GM12878 (cell line): ENCODE results near the gene ARHGAP26. TPM values are rescaled to one million over a fixed set of nuclear protein-coding genes. Genes with fewer than 3 reads are reported as not detected.

Source experiments
- ATAC-seq: fragments of 200-7000 bp; cut with Tn5 transposase; 3 replicates; pipeline ENCODE4 v1.9.1; 2020; ENCODE audit warnings: mild to moderate bottlenecking, moderate library complexity
- BruUV-seq: library from RNA; stranded (reverse); fragments of 400-500 nt; replicated peaks from 2 replicates; lab custom pipeline; 2021; lab: Mats Ljungman, UMichigan
- CTCF ChIA-PET: fragments of 300-600 bp; sonication (Branson Sonifier 250); formaldehyde crosslinking; extraction: SDS; loops from one replicate; lab custom pipeline; 2021; ENCODE audit warnings: inconsistent platforms; lab: Yijun Ruan, JAX
- POLR2A ChIA-PET: fragments of 350-600 bp; formaldehyde crosslinking; extraction: SDS; loops from one replicate; lab custom pipeline; 2021; ENCODE audit warnings: inconsistent platforms; lab: Charles Lee
- RAD21 ChIA-PET: fragments of 300-600 bp; sonication (Branson Sonifier 250); formaldehyde crosslinking; loops from one replicate; lab custom pipeline; 2023; ENCODE audit warnings: antibody characterized with exemption; ENCODE audit not compliant: unreplicated experiment; lab: Charles Lee
- SMC1A ChIA-PET: fragments of 300-600 bp; sonication (Branson Sonifier 250); formaldehyde crosslinking; loops from one replicate; lab custom pipeline; 2023; ENCODE audit not compliant: unreplicated experiment, uncharacterized antibody; lab: Charles Lee
- DNase-seq: peaks from one replicate; pipeline ENCODE4 v3.0.0-alpha.2; 2011; ENCODE audit warnings: low read depth, low spot score
- FAIRE-seq: peaks from 3 replicates; lab custom pipeline; 2011; peaks lifted over from hg19 to GRCh38; lab: Jason Lieb, UNC
- H2AFZ ChIP-seq: 2 replicates; pipeline ENCODE4 v1.6.0; 2011; ENCODE audit warnings: low read depth, low read length, control low read depth; ENCODE audit not compliant: control insufficient read depth
- H3K27ac ChIP-seq: 2 replicates; pipeline ENCODE4 v1.5.1; 2011; ENCODE audit warnings: control low read depth; ENCODE audit not compliant: control insufficient read depth, insufficient read depth
- H3K27me3 ChIP-seq, 2 experiments: replicated peaks in 1 of 2; 2 replicates each; pipeline versions ENCODE4 v1.6.0 to v1.6.1; 2011; ENCODE audit warnings: low read length in 1 of 2; ENCODE audit not compliant: control insufficient read depth in 2 of 2, insufficient read depth in 2 of 2
- H3K36me3 ChIP-seq, 2 experiments: 2 replicates each; pipeline ENCODE4 v1.5.1; 2011; ENCODE audit warnings: low read length in 1 of 2; ENCODE audit not compliant: control insufficient read depth in 2 of 2, insufficient read depth in 2 of 2
- H3K4me1 ChIP-seq: 2 replicates; pipeline ENCODE4 v1.6.1; 2011; ENCODE audit warnings: mild to moderate bottlenecking, low read length, moderate library complexity, mixed read lengths; ENCODE audit not compliant: control insufficient read depth, insufficient read depth
- H3K4me2 ChIP-seq: 2 replicates; pipeline ENCODE4 v1.6.0; 2011; ENCODE audit warnings: control low read depth; ENCODE audit not compliant: control insufficient read depth, insufficient read depth
- H3K4me3 ChIP-seq: fragments of 200-600 bp; sonication (generic); 2 replicates; pipeline ENCODE4 v1.5.1; 2016
- H3K79me2 ChIP-seq: 2 replicates; pipeline ENCODE4 v1.6.0; 2011; ENCODE audit warnings: low read length; ENCODE audit not compliant: control insufficient read depth, insufficient read depth
- H3K9ac ChIP-seq: 2 replicates; pipeline ENCODE4 v1.8.0; 2011; ENCODE audit warnings: low read length, control low read depth, mixed read lengths; ENCODE audit not compliant: control insufficient read depth, insufficient read depth
- H3K9me3 ChIP-seq: replicated peaks from 3 replicates; pipeline ENCODE4 v1.5.1; 2011; ENCODE audit warnings: mild to moderate bottlenecking, low read length; ENCODE audit not compliant: control insufficient read depth, insufficient read depth
- H4K20me1 ChIP-seq: 2 replicates; pipeline ENCODE4 v1.6.0; 2011; ENCODE audit not compliant: control insufficient read depth, insufficient read depth
- ATF7 ChIP-seq: fragments of 450-650 bp; IDR thresholded peaks from 2 replicates; pipeline ENCODE4 v1.6.1; 2016; ENCODE audit warnings: low read depth, mild to moderate bottlenecking
- BMI1 ChIP-seq: fragments of 450-650 bp; IDR thresholded peaks from 2 replicates; pipeline ENCODE4 v1.6.1; 2016; ENCODE audit warnings: mild to moderate bottlenecking, moderate library complexity, borderline replicate concordance
- EGR1 ChIP-seq, 2 experiments: IDR thresholded peaks; 1 replicate in 1 of 2; 2 replicates in 1 of 2; pipeline ENCODE4 v1.6.1; 2011 to 2012; ENCODE audit warnings: low read depth in 2 of 2, low read length in 2 of 2, borderline replicate concordance in 1 of 2, mild to moderate bottlenecking in 1 of 2, moderate library complexity in 1 of 2
- FOXK2 ChIP-seq: fragments of 450-650 bp; IDR thresholded peaks from 2 replicates; pipeline ENCODE4 v1.6.1; 2017; ENCODE audit warnings: mild to moderate bottlenecking, moderate library complexity
- FOXM1 ChIP-seq: IDR thresholded peaks from 2 replicates; pipeline ENCODE4 v1.6.1; 2012; ENCODE audit warnings: low read depth, mild to moderate bottlenecking, inconsistent platforms, low read length, moderate library complexity
- IRF5 ChIP-seq: fragments of 450-650 bp; IDR thresholded peaks from 2 replicates; pipeline ENCODE4 v1.6.1; 2017; ENCODE audit warnings: borderline replicate concordance
- NR2C1 ChIP-seq: fragments of 450-650 bp; IDR thresholded peaks from 2 replicates; pipeline ENCODE4 v1.6.1; 2017; ENCODE audit warnings: antibody characterized with exemption, mild to moderate bottlenecking, moderate library complexity
- PML ChIP-seq: IDR thresholded peaks from 2 replicates; pipeline ENCODE4 v1.6.1; 2012; ENCODE audit warnings: low read length, inconsistent platforms
- RCOR1 ChIP-seq: conservative IDR thresholded peaks from 2 replicates; pipeline ENCODE4 v1.6.1; 2012; ENCODE audit warnings: low read depth, low read length, improper control_type of control experiment
- TBL1XR1 ChIP-seq: IDR thresholded peaks from 2 replicates; pipeline ENCODE4 v1.6.1; 2012; ENCODE audit warnings: low read depth, low read length, improper control_type of control experiment
- USF2 ChIP-seq: IDR thresholded peaks from 2 replicates; pipeline ENCODE4 v1.6.1; 2011; ENCODE audit warnings: low read depth, low read length, improper control_type of control experiment, borderline replicate concordance
- YBX1 ChIP-seq: fragments of 450-650 bp; IDR thresholded peaks from 2 replicates; pipeline ENCODE4 v1.6.1; 2016; ENCODE audit warnings: antibody characterized with exemption
- ZNF207 ChIP-seq: fragments of 450-650 bp; IDR thresholded peaks from 2 replicates; pipeline ENCODE4 v1.6.1; 2014; ENCODE audit warnings: antibody characterized with exemption, mild to moderate bottlenecking, borderline replicate concordance
- ZNF687 ChIP-seq: fragments of 450-650 bp; IDR thresholded peaks from 2 replicates; pipeline ENCODE4 v1.6.1; 2017; ENCODE audit warnings: mild to moderate bottlenecking, moderate library complexity
- WGBS: methylation state at CpG from one replicate; pipeline ENCODE4 v1.1.6; 2016; ENCODE audit warnings: low lambda C conversion rate; ENCODE audit not compliant: insufficient replicate concordance, insufficient coverage; ENCODE audit errors: missing lambda C conversion rate; 5-methylcytosine and 5-hydroxymethylcytosine counted together
- in situ Hi-C: fragments of 300-500 bp; cut with MboI; formaldehyde crosslinking; loops from 9 replicates; pipeline ENCODE4 v1.14.3; 2018; ENCODE audit warnings: mixed read lengths
- intact Hi-C: fragments of 100-400 bp; cut with micrococcal nuclease; formaldehyde crosslinking; loops from one replicate; pipeline ENCODE4 v1.14.2; 2022; ENCODE audit not compliant: unreplicated experiment
- polyA plus RNA-seq, 11 experiments: library from polyadenylated mRNA; depleted of rRNA in 4 of 11; unstranded in 6 of 11; stranded (reverse) in 5 of 11; fragments of >200 nt; fragmentation: Nextera tagmentation in 4 of 11; fragmentation: Illumina TruSeq in 1 of 11; extraction: Ambion mirVana in 4 of 11; extraction: Trizol in 1 of 11; gene quantifications; 1 replicate in 1 of 11; 2 replicates in 10 of 11; pipeline versions ENCODE4 v1.2.1 to v1.2.3, GENCODE V29; 2011 to 2016; ENCODE audit warnings: inconsistent platforms in 2 of 11, missing spikeins in 2 of 11, low read depth in 1 of 11
- total RNA-seq, 4 experiments: library from RNA; depleted of rRNA in 3 of 4; stranded (reverse); fragments of >200 nt in 3 of 4; fragmentation: Illumina TruSeq in 1 of 4; extraction: Trizol in 1 of 4; gene quantifications; 2 replicates each; pipeline versions ENCODE4 v1.2.1 to v1.2.3, GENCODE V29; 2013 to 2021
- TF ChIP-seq, protein P1 (sequence below): fragments of 450-650 bp; IDR thresholded peaks from 2 replicates; pipeline ENCODE4 v1.6.1; 2017; ENCODE audit warnings: low read depth, mild to moderate bottlenecking, moderate library complexity
- TF ChIP-seq, protein P2 (sequence below): fragments of 450-650 bp; IDR thresholded peaks from 2 replicates; pipeline ENCODE4 v1.6.1; 2016; ENCODE audit warnings: mild to moderate bottlenecking

The ARHGAP26 gene
- total and polyA plus RNA-seq, 10 of the 15 experiments (the other 5 are each of a cell fraction or from before 2014, with no cell fraction given): 9.4 to 41.5 (median 19.3) TPM

DNA sequence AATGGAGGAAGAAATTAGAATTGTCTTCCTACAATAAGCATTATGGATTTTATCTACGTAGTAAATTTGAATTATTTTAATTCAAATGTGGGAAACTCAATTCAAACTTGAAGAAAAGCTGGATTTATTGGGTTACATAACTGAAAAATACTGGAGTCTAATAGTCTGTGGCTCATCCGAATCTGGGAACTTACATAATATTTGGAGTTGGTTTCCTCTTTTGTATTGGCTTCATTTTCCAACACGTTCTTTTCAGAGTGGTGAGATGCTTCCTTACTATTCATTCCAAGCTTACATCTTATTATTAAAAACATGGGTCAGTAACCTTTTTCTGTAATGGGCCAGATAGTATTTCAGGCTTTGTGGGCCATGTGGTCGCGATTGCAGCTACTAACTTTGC lies 164.8 kb downstream of the ARHGAP26 start:
- ChIA-PET SMC1A (interaction anchor here (1.0 to 2.2 kb wide), 13 partner anchors 9 to 1253 kb away, joined by 3 to 18 read pairs (median 3); no protein-coding TSS in a partner anchor), CTCF (interaction anchor here (0.9 to 5.5 kb wide), 8 partner anchors 11 to 222 kb away, joined by 3 to 65 read pairs (median 4); no protein-coding TSS in a partner anchor), RAD21 (interaction anchor here (1.3 to 1.9 kb wide), 2 partner anchors 67 to 68 kb away, joined by 3 to 5 read pairs; no protein-coding TSS in a partner anchor), POLR2A (interaction anchor here (0.6 kb wide), 1 partner anchor 478 kb away, joined by 3 read pairs; no protein-coding TSS in a partner anchor)
- Histone ChIP-seq H3K9ac (no peak overlapping the region), H3K4me2 (no peak overlapping the region), H3K36me3 (no peaks in the 10 kb centered on the region), H2AFZ (no peak overlapping the region), H4K20me1 (no peaks in the 10 kb centered on the region), H3K4me3 (no peak overlapping the region), H3K27ac (no peak overlapping the region), H3K9me3 (no peaks in the 10 kb centered on the region), H3K27me3 (no peaks in the 10 kb centered on the region), H3K4me1 (peaks cover 4% of the 10 kb centered on the region; the same call in 1 of the 2 replicates), H3K79me2 (no peaks in the 10 kb centered on the region)
- no peak for FAIRE-seq
- no peak for ATAC-seq
- BruUV-seq: no TSS peak
- intact Hi-C loops: loop anchor here (5.0 kb wide), 1 partner anchor 67 kb away; no protein-coding TSS in a partner anchor
- 73% methylated on average over 5 of the region's 5 CpGs for WGBS
- in situ Hi-C loops: no loop called here
- DNase-seq: no peak
- no peak for TF ChIP-seq FOXM1
- no peak for TF ChIP-seq ATF7
- no peak for TF ChIP-seq ZNF687
- no peak for TF ChIP-seq EGR1 (IDR thresholded peaks at IDR 0.05; ENCODE audit: borderline replicate concordance in 1 of 2, low read depth in 2 of 2, low read length in 2 of 2)
- TF ChIP-seq BMI1: no peak
- no peak for TF ChIP-seq IRF5
- TF ChIP-seq, protein P1, sequence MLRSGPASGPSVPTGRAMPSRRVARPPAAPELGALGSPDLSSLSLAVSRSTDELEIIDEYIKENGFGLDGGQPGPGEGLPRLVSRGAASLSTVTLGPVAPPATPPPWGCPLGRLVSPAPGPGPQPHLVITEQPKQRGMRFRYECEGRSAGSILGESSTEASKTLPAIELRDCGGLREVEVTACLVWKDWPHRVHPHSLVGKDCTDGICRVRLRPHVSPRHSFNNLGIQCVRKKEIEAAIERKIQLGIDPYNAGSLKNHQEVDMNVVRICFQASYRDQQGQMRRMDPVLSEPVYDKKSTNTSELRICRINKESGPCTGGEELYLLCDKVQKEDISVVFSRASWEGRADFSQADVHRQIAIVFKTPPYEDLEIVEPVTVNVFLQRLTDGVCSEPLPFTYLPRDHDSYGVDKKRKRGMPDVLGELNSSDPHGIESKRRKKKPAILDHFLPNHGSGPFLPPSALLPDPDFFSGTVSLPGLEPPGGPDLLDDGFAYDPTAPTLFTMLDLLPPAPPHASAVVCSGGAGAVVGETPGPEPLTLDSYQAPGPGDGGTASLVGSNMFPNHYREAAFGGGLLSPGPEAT: no peak
- no peak for TF ChIP-seq TBL1XR1
- TF ChIP-seq ZNF207: no peak
- TF ChIP-seq RCOR1: no peak
- TF ChIP-seq, protein P2, sequence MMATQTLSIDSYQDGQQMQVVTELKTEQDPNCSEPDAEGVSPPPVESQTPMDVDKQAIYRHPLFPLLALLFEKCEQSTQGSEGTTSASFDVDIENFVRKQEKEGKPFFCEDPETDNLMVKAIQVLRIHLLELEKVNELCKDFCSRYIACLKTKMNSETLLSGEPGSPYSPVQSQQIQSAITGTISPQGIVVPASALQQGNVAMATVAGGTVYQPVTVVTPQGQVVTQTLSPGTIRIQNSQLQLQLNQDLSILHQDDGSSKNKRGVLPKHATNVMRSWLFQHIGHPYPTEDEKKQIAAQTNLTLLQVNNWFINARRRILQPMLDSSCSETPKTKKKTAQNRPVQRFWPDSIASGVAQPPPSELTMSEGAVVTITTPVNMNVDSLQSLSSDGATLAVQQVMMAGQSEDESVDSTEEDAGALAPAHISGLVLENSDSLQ: no peak
- no peak for TF ChIP-seq NR2C1
- TF ChIP-seq YBX1: no peak
- no peak for TF ChIP-seq PML
- TF ChIP-seq FOXK2: no peak
- TF ChIP-seq USF2: no peak
